Cardiac atrium fibroblast (primary cell): ENCODE results near the gene PGA5. TPM values are rescaled to one million over a fixed set of nuclear protein-coding genes. Genes with fewer than 3 reads are reported as not detected.

Source experiments
- total RNA-seq: library from RNA; depleted of rRNA; stranded (reverse); fragments of >200 nt; gene quantifications from 2 replicates; pipeline ENCODE4 v1.2.3, GENCODE V29; 2015

Gene PGA5
- total RNA-seq = not detected in 2 replicates

GRCh38 chr11:61240875-61241274, at the start of gene PGA5:
TSS of gene PGA5 (plus strand) at chr11:61241175. CDS start at chr11:61241227, 52 bp downstream.

DNA sequence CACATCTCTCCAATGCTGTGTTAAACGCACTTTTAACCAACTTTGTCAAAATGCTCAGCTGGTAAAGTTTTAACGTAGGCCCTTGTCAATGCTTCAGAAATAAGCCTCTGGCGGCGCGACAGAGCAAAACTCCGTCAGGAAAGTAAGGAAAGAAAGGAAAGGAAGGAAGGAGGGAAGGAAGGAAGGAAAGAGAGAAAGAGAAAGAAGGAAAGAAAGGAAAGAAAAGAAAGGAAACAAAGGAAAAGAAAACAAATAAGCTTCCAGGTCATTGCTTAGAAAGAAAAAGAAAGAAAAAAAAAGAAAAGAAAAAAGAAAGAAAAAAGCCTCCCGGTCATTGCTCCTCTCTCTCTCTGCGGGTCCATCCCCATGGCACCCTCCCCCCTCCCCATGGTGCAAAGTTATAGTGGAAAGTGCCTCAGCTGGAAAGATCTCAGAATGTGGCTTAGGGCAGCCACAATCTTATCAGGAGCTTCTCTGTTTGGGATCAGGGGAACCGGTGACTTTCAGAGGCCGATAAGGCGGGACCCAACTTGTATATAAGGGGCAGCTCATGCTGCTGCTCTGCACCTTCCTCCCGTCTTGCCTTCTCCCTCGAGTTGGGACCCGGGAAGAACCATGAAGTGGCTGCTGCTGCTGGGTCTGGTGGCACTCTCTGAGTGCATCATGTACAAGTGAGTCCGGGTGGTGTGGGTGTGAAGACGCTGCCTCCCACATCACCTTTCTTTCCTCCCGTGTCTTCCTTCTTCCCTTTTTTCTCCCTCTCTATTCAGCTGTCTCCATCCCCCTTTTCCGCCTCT, 37.8 kb upstream of the PGA5 start, which contains the start of gene PGA3:
Gene PGA3 (plus strand): TSS at position 566 of the 797 bp plus-strand sequence. CDS start 50 bp downstream, at position 616.

GRCh38 chr11:61222047-61222446, 18.9 kb upstream of the PGA5 start, which contains the start of gene PGA4:
TSS of gene PGA4 (plus strand) at chr11:61222347. CDS start at chr11:61222401, 54 bp downstream.

GRCh38 chr11:61294717-61295595, 54.0 kb downstream of the PGA5 start, which contains the start of gene VWCE:
TSS of gene VWCE (minus strand) at chr11:61295316. CDS start at chr11:61295037, 279 bp downstream.

Other genes with a start within 250 kb of the PGA5 start
- gene CD5, start 138.7 kb upstream of the PGA5 start, total RNA-seq = not detected in 2 replicates
- gene VPS37C, start 79.7 kb upstream of the PGA5 start, total RNA-seq = 10.5 and 12.0 TPM in 2 replicates
- gene PGA3, start 37.7 kb upstream of the PGA5 start, total RNA-seq = not detected in 2 replicates
- gene PGA4, start 18.8 kb upstream of the PGA5 start, total RNA-seq = not detected in 2 replicates
- 8.9 and 13.0 TPM in 2 replicates for gene VWCE, start 54.1 kb downstream of the PGA5 start, total RNA-seq
- gene DDB1, start 91.9 kb downstream of the PGA5 start, total RNA-seq = 207 and 209 TPM in 2 replicates
- gene TKFC, start 92.1 kb downstream of the PGA5 start, total RNA-seq = 18.6 and 55.4 TPM in 2 replicates
- 49.5 and 83.3 TPM in 2 replicates for gene CYB561A3, start 120.7 kb downstream of the PGA5 start, total RNA-seq
- gene TMEM138, start 121.2 kb downstream of the PGA5 start, total RNA-seq = 19.5 and 22.8 TPM in 2 replicates
- 12.3 and 17.0 TPM in 2 replicates for gene TMEM216, start 151.4 kb downstream of the PGA5 start, total RNA-seq
- gene CPSF7, start 188.8 kb downstream of the PGA5 start, total RNA-seq = 36.6 and 38.1 TPM in 2 replicates
- 24.6 and 55.2 TPM in 2 replicates for gene SDHAF2, start 188.9 kb downstream of the PGA5 start, total RNA-seq